ENCODE measurements around the gene RABL6.
"Not testable (repeated sequence)": the region's sequence is repeated elsewhere in the genome, so short reads cannot be mapped to it uniquely, and the experiment has no call there.

The RABL6 gene

DNA sequence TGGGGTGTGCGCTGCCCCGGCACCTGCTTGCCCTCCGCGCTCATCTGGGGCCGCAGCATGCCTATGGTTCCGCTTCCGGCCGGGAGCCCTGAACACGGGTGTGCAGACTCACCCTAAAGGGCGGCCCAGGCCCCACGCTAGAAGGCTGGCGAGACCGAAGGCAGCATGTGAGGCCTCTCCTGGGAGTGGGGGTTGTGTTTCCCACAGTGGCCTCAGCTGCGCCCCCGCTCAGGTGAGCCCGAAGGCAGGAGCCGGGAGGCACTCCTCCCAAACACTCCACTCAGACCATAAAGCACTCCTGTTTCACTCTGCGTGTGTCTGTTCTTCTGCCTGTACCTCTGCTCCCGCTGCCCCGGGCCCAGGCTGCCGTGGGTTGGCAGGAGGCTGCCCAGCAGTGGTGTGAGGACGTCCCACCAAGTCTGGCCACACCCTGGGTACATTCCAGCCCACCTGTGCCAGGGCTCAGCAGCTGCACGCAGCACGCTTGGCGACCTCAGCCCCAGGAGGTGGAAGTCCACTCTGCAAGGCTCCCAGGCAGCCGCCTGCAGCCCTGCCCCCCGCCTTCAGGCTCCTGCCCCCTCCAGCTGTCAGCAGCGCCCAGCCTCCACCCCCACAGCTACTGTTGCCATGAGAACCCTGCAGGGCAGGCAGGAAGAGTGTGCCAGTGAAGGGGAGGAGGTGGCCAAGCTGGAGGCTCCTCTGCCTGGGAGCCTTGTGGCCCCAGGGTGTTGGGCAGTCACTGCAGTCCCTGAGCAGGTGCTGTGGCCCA is 33.3 kb downstream of the RABL6 start:
- H3K79me2 ChIP-seq (ENCODE audit: insufficient read depth, low read depth): no peaks in the 10 kb centered on the region
- H3K27ac ChIP-seq: no peak overlapping the region
- TF ChIP-seq, protein P1, sequence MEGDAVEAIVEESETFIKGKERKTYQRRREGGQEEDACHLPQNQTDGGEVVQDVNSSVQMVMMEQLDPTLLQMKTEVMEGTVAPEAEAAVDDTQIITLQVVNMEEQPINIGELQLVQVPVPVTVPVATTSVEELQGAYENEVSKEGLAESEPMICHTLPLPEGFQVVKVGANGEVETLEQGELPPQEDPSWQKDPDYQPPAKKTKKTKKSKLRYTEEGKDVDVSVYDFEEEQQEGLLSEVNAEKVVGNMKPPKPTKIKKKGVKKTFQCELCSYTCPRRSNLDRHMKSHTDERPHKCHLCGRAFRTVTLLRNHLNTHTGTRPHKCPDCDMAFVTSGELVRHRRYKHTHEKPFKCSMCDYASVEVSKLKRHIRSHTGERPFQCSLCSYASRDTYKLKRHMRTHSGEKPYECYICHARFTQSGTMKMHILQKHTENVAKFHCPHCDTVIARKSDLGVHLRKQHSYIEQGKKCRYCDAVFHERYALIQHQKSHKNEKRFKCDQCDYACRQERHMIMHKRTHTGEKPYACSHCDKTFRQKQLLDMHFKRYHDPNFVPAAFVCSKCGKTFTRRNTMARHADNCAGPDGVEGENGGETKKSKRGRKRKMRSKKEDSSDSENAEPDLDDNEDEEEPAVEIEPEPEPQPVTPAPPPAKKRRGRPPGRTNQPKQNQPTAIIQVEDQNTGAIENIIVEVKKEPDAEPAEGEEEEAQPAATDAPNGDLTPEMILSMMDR (conservative IDR thresholded peaks at IDR 0.05; ENCODE audit: low read depth, low read length): no peak
- no peaks in the 10 kb centered on the region for H3K36me3 ChIP-seq (ENCODE audit: insufficient read depth)
- no peaks in the 10 kb centered on the region for H3K27me3 ChIP-seq (ENCODE audit: insufficient read depth, low read depth)
- H3K4me1 ChIP-seq (ENCODE audit: low read depth, poor library complexity, severe bottlenecking): peaks cover 29% of the 10 kb centered on the region
- H2AFZ ChIP-seq (ENCODE audit: low read depth): no peak overlapping the region
- no peaks in the 10 kb centered on the region for H4K20me1 ChIP-seq (ENCODE audit: insufficient read depth)
- peak overlapping the region; percentile 42; the same call in 1 of the 2 replicates for H3K4me2 ChIP-seq
- no peak overlapping the region for H3K9ac ChIP-seq
- no peak overlapping the region for H3K4me3 ChIP-seq (IDR thresholded peaks at IDR 0.05; ENCODE audit: insufficient read depth, low read depth, low read length)

DNA sequence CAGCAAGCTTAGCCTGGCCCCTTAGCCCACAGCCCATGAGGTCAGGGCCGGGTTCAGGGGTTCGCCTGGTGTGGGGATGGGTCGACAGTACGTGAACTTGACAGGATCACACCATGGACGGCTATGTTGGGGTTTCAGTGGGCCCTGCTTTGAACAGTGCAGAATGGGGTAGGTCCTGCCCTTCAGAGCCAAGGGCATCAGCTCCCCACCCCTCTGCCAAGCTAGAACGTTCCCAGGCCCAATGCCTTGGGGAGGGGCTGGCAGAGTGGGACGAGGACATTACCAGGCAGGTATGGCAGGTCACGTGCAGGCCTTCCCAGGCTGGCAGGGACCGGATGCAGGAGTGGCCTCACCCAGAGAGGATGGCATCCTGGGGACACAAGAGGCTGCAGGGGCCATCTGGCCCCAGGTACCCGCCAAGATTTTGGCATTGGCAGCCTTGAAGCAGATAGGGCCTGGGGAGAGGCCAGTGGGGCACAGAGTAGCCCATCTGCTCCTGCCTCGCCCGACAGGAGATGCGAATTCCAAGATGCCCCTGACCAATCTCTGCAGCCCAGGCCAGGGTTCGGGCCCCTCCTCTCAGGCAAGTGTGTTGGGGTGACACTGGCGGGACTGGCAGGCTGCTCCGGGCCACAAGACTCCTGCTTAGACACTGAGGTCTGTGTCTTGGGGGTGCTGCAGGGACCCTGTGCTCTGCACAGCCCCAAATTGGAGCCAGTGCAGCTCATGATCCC is 34.1 kb downstream of the RABL6 start:
- not testable (repeated sequence) for H3K4me3 ChIP-seq (IDR thresholded peaks at IDR 0.05; ENCODE audit: insufficient read depth, low read depth, low read length); H3K9ac ChIP-seq; H3K27ac ChIP-seq

DNA sequence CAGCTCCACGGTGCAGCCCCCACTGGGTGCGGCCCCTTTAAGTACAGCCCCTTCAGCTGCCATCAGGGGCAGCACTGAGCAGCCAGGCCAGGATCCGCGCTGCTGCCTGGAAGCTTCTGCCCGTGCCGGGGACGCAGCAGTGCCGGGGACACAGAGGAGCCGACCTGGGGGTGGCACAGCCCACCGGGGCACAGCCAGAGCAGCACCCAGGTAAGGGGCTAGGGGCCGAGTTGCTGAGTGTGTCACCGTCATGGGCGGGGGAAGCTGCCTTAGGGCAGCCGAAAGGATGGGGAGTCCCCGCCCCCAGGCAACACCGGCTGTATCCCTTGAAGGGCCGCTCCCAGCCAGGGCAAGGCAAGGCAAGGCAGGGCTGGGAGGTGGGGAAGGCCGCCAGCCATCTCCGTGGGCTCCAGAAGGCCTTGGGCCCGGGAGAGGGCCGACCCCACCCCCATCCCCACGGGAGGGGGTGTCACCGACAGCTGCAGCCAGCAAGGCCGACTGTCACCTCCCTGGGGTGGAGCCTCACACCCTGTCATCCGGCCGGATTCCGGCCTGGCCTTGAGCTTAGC is 34.7 kb downstream of the RABL6 start, which contains the start of gene AJM1:
AJM1 (plus strand) TSS at position 99 of the 569 bp plus-strand sequence. CDS start 1,937 bp downstream, outside the sequence.
- H4K20me1 ChIP-seq (ENCODE audit: insufficient read depth); H3K36me3 ChIP-seq (ENCODE audit: insufficient read depth); H2AFZ ChIP-seq (ENCODE audit: low read depth); H3K79me2 ChIP-seq (ENCODE audit: insufficient read depth, low read depth); H3K27me3 ChIP-seq (ENCODE audit: insufficient read depth, low read depth); H3K9ac ChIP-seq; H3K4me3 ChIP-seq (IDR thresholded peaks at IDR 0.05; ENCODE audit: insufficient read depth, low read depth, low read length): not testable (repeated sequence)
- TF ChIP-seq, protein P1 (conservative IDR thresholded peaks at IDR 0.05; ENCODE audit: low read depth, low read length): peak; percentile 84
- H3K27ac ChIP-seq: peak within 1 kb of the TSS; percentile 57
- peaks cover 29% of the 10 kb centered on the region for H3K4me1 ChIP-seq (ENCODE audit: low read depth, poor library complexity, severe bottlenecking)
- H3K4me2 ChIP-seq: peak within 1 kb of the TSS; percentile 69

More for the DNA sequence above, 34.1 kb downstream of the RABL6 start:
- H3K4me2 ChIP-seq: peak overlapping the region; percentile 42; the same call in 1 of the 2 replicates
- peaks cover 29% of the 10 kb centered on the region for H3K4me1 ChIP-seq (ENCODE audit: low read depth, poor library complexity, severe bottlenecking)
- H3K27me3 ChIP-seq (ENCODE audit: insufficient read depth, low read depth); H2AFZ ChIP-seq (ENCODE audit: low read depth); H3K79me2 ChIP-seq (ENCODE audit: insufficient read depth, low read depth); H3K36me3 ChIP-seq (ENCODE audit: insufficient read depth); H4K20me1 ChIP-seq (ENCODE audit: insufficient read depth): not testable (repeated sequence)

DNA sequence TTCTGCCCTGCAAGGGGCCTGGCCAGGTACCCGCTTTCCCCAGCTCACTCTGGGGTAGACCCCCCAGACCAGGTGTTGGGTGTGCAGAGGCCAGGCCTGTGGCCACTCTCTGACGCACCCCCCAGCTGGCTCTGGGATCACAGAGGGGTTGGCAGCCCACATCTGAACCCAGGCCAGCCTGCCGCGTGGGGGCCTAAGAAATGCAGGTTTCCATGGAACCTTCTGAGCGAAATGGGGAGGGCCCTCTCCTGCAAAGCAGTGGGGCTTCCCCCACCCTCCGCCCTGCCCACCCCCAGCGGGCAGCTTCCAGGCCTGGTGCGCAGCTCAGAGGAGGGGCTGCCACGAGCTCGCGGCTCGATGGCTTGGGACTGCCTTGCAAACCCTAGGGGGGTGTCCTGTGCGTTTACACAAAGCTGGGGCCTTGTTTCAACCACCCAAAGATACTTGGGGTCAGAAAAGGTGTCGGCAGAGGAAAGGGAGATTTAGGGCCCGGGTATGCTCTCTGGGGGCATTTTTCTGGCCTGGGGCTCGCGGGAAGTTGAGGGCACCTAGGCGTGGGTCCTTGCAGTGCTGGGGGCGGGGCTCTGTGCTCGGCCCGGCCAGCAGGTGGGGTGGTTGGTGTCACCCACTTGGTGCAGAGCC is 35.5 kb downstream of the RABL6 start:
- peak overlapping the region; percentile 57 for H3K27ac ChIP-seq
- H2AFZ ChIP-seq (ENCODE audit: low read depth); H4K20me1 ChIP-seq (ENCODE audit: insufficient read depth); H3K27me3 ChIP-seq (ENCODE audit: insufficient read depth, low read depth); H3K4me3 ChIP-seq (IDR thresholded peaks at IDR 0.05; ENCODE audit: insufficient read depth, low read depth, low read length); H3K9ac ChIP-seq; H3K36me3 ChIP-seq (ENCODE audit: insufficient read depth); H3K79me2 ChIP-seq (ENCODE audit: insufficient read depth, low read depth): not testable (repeated sequence)
- peaks cover 29% of the 10 kb centered on the region for H3K4me1 ChIP-seq (ENCODE audit: low read depth, poor library complexity, severe bottlenecking)
- H3K4me2 ChIP-seq: peak overlapping the region; percentile 69
